Cortex of kidney (tissue), 1 donor: ENCODE measurements around the gene DNMBP.
"Not testable (repeated sequence)": the region's sequence is repeated elsewhere in the genome, so short reads cannot be mapped to it uniquely, and the experiment has no call there.

Source experiments
- DNase-seq: peaks from one replicate; lab custom pipeline; 2025; lab: John Stamatoyannopoulos, UW

Gene DNMBP

DNA sequence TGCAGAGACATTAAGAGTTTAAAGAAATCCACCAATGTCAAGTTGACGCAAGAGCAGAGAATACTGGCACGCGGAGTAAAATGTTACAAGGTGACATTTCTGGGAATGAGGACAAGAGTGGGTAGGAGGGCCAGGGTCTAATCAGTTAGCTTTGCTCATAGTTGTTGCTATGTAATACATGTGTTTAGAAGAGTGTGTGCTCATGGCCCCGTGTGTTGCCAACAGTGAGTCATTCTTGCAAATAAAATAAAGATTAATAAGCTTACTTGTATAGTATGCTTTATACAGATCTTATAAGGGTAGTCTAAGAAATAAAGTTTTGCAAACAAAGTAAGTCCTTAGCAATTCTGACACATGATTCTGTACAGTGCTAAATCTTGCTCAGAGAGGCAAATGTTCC is 64.5 kb downstream of the DNMBP start:
- DNase-seq, result no peak

- DNase-seq, result no peak
Observed at GRCh38 chr10:99944860-99945259, 64.9 kb downstream of the DNMBP start.

GRCh38 chr10:99943908-99944307 is 65.8 kb downstream of the DNMBP start:
- no peak for DNase-seq

- no peak for DNase-seq
Observed at GRCh38 chr10:99941942-99942820, 67.6 kb downstream of the DNMBP start.

DNA sequence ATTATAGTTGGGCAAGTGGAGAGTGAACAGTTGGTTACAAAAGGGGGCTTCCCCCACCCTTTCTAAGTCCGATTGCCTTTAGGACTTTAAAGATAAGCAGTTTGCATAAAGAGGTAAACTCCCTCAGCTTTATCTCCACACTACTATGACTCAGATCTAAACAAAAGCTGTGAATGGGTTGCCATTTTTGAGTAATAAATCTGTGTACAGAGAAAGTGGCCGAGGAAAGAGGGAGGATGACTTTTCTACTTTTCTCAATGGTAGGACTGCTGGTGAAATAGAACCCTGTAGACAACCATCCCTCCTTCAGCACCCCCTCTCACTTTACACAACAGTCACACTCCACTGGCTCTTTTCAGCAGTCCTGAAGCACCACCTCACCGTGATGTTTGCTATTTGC is 71.2 kb downstream of the DNMBP start:
- no peak for DNase-seq

DNA sequence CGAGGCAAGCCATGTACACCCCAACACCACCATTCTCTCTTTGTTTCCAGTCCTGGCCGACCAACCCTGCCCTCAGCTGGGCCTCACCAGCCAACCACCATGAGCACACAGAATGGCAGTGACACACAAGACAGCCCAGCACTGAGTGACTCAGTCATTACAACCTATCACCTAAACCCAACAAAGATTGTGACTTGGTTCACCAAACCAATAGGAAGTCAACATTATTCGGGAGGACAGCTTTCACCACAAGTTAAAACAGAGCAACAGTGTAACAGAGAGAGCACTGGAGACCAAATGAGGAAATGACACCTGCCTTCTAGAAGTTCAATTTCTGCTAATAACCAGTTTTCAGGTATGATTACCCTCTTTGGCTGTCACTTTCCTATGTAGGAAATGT is 72.1 kb downstream of the DNMBP start:
- no peak for DNase-seq

- not testable (repeated sequence) for DNase-seq
Observed at GRCh38 chr10:99932203-99932957, 77.4 kb downstream of the DNMBP start.

- no peak for DNase-seq
Observed at GRCh38 chr10:99930731-99931550, 78.8 kb downstream of the DNMBP start.

DNA sequence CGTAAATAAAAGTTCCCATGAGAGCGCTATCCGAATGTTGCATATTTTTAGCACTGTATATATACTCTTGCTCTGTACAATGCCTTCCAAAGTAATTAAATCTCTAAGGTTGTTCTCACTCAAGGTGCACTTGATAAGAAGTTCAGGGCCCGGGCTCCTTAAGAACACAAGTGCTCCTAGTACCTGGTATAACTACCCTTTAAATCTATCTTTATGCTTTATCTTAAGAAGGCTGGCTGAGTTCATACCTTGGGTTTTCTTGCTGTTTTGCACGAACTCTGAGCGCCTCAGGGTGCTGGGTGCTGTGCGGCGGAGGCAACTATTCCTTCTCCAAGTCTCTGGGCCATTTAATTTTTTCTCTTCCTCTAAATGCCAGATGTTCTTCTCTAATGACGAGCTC is 80.4 kb downstream of the DNMBP start:
- DNase-seq, result no peak

DNA sequence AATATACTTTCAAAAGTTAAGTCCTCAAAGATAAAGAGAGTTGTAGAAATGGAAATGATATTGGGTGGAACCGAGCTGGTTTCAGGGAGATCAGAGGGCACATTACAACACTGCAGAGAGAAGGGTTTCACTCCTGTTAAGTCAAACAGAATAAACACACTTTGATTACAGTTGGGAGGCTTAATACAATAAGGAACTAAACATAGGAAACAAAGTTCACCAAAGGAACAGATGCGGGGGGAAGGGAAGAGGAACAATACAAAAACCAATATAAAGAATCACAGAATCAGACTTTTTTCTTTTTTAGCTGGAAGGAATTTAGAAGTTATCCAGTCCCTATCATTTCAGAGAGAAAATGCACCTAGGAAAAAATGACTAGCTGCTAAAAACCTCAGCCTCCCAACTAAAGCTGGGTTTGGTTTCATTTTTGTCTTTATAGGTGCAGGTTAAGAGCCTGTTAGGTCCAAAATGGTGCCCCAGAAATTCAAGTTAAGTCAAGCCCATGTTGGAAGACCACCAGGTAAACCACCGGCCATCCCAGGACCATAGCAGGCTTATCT is 81.9 kb downstream of the DNMBP start:
- no peak for DNase-seq

- DNase-seq, result no peak
Observed at GRCh38 chr10:99926925-99927720, 82.6 kb downstream of the DNMBP start.

- no peak for DNase-seq
Observed at GRCh38 chr10:99924451-99925255, 85.1 kb downstream of the DNMBP start.

DNA sequence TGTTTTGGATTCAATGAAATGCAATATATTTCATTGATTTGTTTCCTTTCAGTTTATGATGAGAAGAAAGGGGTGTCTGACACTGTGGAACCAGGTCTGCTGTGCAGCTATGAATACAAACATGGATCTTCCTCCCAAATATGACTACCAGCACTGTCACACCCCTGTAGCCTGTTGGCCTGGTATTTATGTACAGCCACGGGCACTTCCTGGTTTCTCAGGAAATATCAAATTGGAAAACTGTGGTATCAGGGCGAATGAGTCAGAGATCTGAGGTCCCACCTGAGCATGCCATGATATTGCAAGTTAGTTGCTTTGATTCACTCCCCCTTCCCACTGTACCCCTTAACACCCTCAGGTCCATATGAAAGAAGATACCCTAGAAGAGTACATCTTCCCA is 87.8 kb downstream of the DNMBP start:
- DNase-seq, result no peak

GRCh38 chr10:99920901-99921300 is 88.8 kb downstream of the DNMBP start:
- no peak for DNase-seq

- no peak for DNase-seq
Observed at GRCh38 chr10:99920486-99920885, 89.3 kb downstream of the DNMBP start.

DNA sequence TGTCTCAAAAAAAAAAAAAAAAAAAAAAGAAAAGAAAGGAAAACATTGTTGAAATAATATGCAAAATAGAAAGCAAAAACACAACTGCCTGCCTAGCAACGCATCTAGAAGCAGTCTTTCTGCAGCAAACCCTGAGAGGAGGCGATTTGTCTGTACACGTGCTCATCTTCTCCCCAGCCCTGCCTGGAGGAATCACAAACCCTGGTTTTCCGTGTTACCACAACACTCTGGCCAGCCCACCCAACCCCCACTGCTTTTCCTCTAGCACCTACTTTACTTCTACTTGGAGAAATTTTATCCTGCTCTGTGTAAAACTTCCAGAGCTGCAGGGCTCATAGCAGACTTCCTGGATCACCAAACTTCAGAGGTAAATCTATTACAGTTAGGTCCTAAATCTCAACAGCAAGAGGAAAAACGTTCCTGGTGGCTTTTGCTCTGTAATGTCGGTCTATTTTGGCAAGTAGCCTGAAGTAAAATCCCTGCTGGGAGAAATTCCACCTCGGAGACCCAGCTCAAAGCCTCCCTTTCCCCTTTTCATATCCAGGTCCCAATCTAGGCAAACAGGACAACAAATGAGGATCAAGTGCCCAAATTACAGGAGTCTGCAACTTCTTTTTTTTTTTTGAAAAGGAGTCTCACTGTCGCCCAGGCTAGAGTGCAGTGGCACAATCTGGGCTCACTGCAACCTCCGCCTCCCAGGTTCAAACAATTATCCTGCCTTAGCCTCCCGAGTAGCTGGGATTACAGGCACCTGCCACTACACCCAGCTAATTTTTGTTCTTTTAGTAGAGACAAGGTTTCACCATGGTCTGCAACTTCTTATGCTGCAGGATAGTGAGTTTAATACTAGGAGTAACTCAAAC is 91.6 kb downstream of the DNMBP start:
- DNase-seq, result no peak

GRCh38 chr10:99916776-99917175 is 93.0 kb downstream of the DNMBP start:
- no peak for DNase-seq

DNA sequence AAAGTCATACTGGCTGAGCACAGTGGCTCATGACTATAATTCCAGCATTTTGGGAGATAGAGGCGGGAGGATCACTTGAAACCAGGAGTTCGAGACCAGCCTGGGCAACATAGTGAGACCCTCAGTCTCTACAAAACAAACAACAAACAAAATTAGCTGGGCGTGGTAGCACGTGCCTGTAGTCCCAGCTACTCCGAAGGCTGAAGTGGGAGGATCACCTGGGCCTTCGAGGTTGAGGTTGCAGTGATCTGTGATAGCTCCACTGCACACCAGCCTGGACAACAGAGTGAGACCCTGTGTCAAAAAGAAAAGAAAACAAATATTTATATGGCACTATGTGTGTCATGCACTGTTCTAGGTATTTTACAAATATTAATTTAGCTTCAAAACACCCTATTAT is 94.3 kb downstream of the DNMBP start:
- DNase-seq, result no peak

GRCh38 chr10:99914236-99914635 is 95.5 kb downstream of the DNMBP start:
- DNase-seq, result no peak
